Ishikawa (cell line): ENCODE data around the gene MCF2L2.

Experiments
- CEBPB ChIP-seq: IDR thresholded peaks from 2 replicates; pipeline ENCODE4 v1.6.1; 2012
- RAD21 ChIP-seq: IDR thresholded peaks from 2 replicates; pipeline ENCODE4 v1.6.1; 2012; ENCODE audit warnings: low read depth
- TAF1 ChIP-seq: IDR thresholded peaks from 2 replicates; pipeline ENCODE4 v1.6.1; 2012; ENCODE audit warnings: low read depth, mild to moderate bottlenecking
- TCF12 ChIP-seq: IDR thresholded peaks from 2 replicates; pipeline ENCODE4 v1.6.1; 2012; ENCODE audit warnings: low read depth
- TF ChIP-seq, protein P1 (sequence below): IDR thresholded peaks from 2 replicates; pipeline ENCODE4 v1.6.1; 2012
- TF ChIP-seq, protein P2 (sequence below): IDR thresholded peaks from 2 replicates; pipeline ENCODE4 v1.6.1; 2012

DNA sequence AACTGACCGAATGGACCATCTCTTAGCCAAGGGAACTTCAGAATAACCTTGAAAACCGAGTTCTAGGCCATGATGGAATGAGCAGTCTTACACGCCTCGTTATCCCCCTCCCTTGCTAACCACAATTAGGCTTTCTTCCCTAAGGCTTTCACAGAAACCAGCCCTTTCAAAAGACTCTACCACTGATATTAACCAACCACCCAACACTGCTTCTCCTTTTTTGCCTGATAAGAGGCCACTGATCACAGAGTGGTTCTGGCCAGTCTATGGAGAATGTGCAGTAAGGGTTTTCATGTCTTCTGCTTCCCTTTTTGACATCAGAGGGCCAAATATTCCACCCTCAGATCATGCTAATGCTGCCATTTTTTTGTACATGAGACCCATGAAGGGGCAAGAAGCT, 59.3 kb downstream of the MCF2L2 start:
- TF ChIP-seq RAD21 (no peak), TAF1 (no peak), TCF12 (no peak), CEBPB (no peak)
- TF ChIP-seq, protein P1, sequence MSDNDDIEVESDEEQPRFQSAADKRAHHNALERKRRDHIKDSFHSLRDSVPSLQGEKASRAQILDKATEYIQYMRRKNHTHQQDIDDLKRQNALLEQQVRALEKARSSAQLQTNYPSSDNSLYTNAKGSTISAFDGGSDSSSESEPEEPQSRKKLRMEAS = no peak
- TF ChIP-seq, protein P2, sequence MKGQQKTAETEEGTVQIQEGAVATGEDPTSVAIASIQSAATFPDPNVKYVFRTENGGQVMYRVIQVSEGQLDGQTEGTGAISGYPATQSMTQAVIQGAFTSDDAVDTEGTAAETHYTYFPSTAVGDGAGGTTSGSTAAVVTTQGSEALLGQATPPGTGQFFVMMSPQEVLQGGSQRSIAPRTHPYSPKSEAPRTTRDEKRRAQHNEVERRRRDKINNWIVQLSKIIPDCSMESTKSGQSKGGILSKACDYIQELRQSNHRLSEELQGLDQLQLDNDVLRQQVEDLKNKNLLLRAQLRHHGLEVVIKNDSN = no peak
